GM18526 (cell line): Measurements from ENCODE around the gene MAPK7.

Source experiments
- POLR2A ChIP-seq: IDR thresholded peaks from 3 replicates; pipeline ENCODE4 v1.6.1; 2011; ENCODE audit not compliant: insufficient read length; ENCODE audit errors: extremely low read depth

Gene MAPK7

DNA sequence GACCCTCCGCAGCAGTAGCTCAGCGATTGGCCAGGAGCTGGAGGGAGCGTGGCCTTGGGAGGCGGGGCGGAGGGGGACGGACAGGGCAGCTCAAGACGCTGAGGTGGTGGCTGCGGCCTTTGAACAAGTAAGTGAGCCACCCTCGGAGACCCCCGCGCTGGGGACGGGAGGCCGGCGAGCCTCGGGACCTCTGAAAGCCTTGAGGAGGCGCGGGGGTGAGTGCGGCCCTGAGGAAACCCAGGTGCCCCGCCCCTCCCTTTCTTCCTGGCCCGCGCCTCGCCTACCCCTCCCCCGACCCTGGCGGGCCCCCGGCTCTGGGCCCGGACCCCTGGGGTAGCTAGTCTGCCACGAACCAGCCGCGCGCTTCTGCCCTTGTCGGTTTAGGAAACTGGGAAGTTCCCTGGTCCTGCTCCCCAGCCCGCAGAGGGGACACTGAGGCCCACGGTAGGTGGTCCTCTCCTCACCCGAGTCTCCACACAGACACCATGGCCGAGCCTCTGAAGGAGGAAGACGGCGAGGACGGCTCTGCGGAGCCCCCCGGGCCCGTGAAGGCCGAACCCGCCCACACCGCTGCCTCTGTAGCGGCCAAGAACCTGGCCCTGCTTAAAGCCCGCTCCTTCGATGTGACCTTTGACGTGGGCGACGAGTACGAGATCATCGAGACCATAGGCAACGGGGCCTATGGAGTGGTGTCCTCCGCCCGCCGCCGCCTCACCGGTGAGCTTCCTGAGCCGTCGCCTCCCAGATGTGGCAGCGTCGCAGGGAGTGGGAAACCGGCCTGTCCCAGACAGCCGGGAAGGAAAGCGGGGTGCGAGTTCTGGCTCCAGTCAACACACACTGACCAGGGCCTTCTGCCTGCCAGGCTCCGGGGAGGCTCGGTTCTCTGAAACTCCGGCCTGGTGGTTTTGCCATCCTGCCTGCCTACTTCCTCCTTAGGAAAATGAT lies at the start of gene MAPK7:
MAPK7 (plus strand) TSS at position 83 of the 945 bp plus-strand sequence; CDS start at position 486, 403 bp downstream.
- no peak for TF ChIP-seq POLR2A

- no peak for TF ChIP-seq POLR2A
These were observed 49.2 kb upstream of the MAPK7 start for GRCh38 chr17:19329136-19329535.

DNA sequence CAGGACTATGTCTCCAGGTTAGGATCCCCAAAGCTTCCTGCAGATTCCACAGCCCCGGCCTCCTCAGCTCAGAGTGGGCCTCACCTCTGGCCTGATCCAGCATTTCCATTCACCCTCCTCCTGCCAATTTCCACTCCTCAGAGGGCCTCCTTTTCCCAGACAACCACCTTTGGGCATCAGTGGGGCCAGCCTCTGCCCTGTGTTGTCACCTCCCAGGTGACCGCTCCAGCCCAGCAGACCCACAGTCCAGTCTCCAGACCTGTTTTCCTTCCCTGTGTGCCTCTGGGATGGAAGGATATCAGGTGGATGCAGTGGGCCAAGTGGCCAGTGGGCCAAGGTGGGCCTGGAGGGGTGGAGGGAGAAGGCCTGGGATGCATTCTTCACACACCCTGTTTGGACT lies 48.5 kb upstream of the MAPK7 start:
- no peak for TF ChIP-seq POLR2A

DNA sequence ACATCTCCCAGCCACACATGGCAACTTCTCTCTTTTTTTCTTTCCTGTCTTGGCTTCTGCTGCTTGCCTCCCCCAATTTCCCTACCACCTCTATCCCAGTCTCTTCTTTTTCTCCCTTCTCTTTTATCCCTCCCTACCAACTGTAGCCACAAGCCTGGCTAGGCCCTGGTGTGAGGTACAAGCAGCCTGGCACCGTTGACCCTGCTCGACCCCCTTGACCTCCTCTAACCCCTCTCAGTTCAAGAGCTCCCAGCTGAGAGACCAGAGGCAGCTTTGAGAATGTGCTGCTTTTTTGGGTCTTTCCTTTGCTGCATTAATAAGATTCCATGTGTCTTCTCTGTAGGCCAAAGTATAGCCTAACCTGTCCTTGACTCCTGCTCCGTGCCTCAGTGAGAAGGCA lies 48.0 kb upstream of the MAPK7 start:
- TF ChIP-seq POLR2A, result no peak

- no peak for TF ChIP-seq POLR2A
These were observed 47.2 kb upstream of the MAPK7 start for GRCh38 chr17:19331134-19331533.

- TF ChIP-seq POLR2A, result no peak
These were observed 46.6 kb upstream of the MAPK7 start for GRCh38 chr17:19331543-19332245.

DNA sequence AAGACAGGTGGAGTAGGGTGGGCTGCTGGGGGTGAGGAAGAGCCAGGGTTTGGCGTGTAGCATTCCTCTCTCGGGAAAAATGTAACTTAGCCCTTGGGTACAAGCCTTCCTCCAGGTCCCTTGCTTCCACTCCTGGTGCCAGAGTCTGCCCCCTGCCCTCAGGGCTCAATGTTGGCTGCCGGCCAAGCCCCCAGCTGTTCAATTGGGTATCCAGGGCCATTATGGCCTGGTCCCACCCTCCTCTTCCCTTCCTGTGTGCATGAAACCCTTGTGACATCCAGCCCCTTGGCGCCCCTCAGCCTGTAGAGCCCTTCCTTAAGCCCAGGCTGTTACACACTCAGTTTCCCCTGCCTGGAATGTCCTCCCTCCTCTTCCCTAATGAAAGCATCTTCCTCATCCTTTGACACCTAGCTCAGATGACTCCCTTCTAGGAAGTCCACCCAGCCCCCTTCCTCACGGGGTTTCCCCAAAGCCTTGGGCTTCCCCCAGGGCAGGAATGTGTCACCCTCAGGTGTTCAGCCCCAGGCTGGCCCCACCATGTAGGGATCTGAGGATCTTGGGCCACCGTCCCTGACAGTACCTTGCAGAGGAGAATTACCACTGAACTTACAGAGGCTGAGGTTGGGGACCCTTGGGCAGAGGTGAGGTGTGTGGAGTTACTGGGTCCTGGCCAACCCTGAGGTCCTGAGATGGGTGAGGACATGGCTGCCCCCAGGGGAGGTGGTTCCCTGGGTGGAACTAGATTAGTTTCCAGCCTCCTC lies 45.7 kb upstream of the MAPK7 start:
- TF ChIP-seq POLR2A, result no peak

DNA sequence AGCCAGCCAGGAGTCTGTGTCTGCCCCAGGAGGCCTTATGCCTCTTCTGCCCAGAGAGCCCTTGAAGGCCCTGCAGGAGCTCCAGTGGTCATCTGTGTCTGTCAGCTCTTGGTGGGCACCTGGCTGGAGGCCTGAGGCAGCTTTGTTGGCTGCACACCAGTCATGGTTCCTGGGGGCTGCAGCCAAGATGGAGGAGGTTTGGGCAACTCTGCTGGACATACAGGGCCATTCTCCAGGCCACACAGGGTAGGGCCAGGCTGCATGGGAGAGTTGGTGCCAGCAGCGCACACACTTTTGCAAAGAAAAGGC lies 45.2 kb upstream of the MAPK7 start:
- no peak for TF ChIP-seq POLR2A

DNA sequence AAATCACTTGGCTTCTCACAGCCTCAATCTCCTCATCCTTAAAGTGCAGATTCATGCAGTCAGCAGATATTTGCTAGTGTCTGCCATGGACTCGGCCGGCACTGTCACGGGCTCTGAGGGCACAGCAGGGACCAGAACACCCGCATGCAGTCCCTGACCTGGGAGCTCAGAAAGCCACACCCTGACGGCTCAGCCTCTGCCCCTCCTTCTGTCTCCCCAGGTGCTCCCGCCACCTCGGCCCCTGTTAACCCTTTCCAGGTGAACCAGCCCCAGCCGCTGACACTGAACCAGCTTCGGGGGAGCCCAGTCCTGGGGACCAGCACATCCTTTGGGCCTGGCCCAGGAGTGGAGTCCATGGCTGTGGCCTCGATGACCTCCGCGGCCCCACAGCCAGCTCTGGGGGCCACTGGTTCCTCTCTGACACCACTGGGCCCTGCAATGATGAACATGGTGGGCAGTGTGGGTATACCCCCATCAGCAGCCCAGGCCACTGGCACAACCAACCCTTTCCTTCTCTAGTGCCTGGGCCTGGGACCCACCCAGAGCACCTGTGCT lies 44.5 kb upstream of the MAPK7 start:
- TF ChIP-seq POLR2A, result no peak

DNA sequence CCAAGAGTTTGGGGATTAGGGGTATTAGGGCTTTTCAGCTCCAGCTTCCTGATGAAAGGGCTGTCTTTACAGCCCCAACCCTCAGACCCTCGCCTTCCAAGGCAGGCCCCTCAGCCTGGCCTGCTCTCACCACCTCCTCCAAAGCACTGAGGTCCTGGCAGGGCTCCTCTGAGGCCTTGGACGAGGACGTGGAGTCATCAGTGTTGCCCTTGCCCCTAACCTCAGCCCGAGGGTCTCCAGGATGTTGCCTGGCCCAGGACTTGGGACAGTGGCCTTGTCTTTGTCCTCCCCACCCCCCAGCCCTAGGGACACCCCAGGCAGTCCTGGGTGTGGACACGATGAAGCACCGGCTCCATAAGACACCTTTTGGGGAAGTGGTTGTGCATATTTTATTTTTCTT lies 44.0 kb upstream of the MAPK7 start:
- no peak for TF ChIP-seq POLR2A

DNA sequence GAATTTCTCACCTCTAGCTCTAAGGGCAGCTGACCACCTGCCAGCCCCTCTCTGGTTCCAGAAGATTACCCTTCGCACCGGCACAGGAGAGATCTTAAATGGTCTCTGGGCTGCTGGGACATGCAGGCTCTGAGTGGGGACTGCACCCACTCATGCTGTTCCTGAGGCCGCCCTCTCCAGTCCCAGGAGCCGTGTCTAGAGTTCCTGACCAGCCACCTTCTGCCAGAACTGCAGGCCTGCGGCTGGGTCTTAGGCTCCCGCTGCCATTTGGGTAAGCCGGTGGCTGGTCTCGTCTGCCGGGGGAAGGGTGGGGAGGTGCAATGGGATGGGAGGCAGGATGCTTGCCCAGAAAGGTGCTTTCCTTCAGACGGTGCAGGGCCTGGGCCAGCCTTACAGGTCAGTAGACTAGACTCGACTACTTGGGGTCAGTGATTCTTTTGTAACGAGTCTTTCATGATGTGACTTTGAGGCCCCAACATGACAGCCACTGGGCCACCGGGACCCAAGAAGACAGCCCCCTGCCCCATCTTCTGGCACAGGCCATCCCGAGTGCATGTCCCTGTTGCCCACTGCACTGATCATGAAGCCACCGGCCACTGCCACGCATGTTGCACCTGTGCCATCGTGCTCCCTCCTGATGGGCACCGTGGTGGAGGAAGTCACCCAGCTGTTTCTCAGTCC lies 42.2 kb upstream of the MAPK7 start:
- no peak for TF ChIP-seq POLR2A

DNA sequence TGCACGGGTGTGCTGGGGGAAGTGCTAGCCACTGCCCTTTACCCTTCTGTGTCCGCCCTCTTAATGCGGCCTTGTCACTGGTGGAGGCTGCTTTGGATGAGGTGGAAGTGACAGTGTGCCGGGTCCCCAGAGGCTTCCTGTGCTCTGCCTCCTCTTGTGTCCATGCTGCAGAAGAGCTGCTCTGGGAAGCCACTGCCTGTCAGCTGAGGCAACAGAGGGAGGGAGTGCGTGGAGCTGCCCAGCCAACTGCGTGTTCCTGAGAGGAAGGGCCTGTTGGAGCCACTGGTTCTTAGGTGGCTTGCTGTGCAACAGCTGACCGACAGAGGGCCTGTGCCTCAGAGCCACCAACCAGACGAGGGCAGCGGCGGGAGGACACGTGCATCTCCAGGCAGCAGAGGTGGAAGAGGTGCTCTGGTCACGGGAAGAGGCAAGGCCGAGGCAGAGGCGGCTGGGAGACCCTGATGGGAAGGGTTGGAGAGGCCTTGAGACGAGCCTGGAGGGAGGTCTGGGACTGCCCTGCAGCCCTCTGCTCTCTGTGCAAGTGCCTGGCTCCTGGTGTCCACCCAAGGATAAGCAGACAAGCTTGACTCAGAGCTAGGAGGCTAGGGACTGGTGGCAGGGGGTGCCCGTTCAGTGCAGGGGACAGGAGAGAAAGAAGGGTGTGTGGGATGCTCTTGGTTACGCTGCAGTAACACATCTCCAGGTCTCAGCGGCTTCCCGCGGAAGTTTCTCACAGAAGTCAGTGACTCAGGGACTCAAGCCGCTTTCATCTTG lies 41.2 kb upstream of the MAPK7 start:
- TF ChIP-seq POLR2A, result no peak

- no peak for TF ChIP-seq POLR2A
These were observed 40.6 kb upstream of the MAPK7 start for GRCh38 chr17:19337712-19338023.
